Measurements from ENCODE around the gene TBC1D20.

- no peak for TF ChIP-seq CTCF (IDR thresholded peaks at IDR 0.05)
- no peak for TF ChIP-seq POLR2A (IDR thresholded peaks at IDR 0.05)
Observed at GRCh38 chr20:417801-418342, 44.5 kb downstream of the TBC1D20 start.
